ENCODE data around the gene DHX16. TPM values are rescaled to one million over a fixed set of nuclear protein-coding genes. Genes with fewer than 3 reads are reported as not detected.

The DHX16 gene
- total and polyA plus RNA-seq, 2 of the 4 experiments (the other 2 are of a cell fraction) = 47.9 to 48.4 TPM

DNA sequence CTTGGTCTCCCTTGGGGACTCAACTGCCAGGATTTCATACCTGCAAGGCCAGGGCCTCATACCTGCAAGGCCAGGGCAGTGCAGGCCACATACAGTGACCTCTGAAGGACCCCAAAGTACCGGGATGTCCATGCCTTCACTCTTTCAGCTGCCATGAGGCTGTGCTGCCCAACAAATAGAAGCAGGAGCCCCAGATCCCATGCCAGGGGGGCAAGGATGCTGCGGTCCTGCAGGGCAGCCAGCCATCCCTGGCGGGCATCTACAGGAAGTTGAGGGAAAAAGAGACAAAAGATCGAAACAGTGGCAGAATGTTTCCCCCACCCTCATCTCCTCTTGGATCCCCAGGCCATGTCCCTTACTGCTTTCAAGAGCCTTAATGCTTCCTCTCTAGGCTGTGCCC, 17.2 kb upstream of the DHX16 start:
- H2AK9ac ChIP-seq (replicated peaks; ENCODE audit: low read depth, low read length, poor library complexity) = peak overlapping the region; percentile 98
- H3K4me1 ChIP-seq (ENCODE audit: control insufficient read depth, insufficient read depth, low read length) = peaks cover 21% of the 10 kb centered on the region
- H3K27me3 ChIP-seq (ENCODE audit: control insufficient read depth, insufficient read depth, low read length) = no peaks in the 10 kb centered on the region
- ChIA-PET POLR2A (ENCODE audit: unreplicated experiment) (interaction anchor here (1.5 kb wide), 1 partner anchor 29 kb away, joined by 5 read pairs; no protein-coding TSS in a partner anchor), CTCF (interaction anchor here (0.6 kb wide), 1 partner anchor 33 kb away, joined by 4 read pairs; no protein-coding TSS in a partner anchor)
- no CpG with 5 or more reads among the region's 4 CpGs for WGBS, 2 experiments (ENCODE audit: extremely low coverage in 2 of 2, insufficient read length in 1 of 2)
- no TSS peak for BruUV-seq (replicated peaks)
- peak overlapping the region; percentile 98 for H3K4ac ChIP-seq (ENCODE audit: low read depth, low read length)
- H4K8ac ChIP-seq (ENCODE audit: low read depth in 2 of 2, low read length in 2 of 2) = peak overlapping the region; percentile 62 to 87
- in situ Hi-C loops (cut with MboI; ENCODE audit: low sequenced_read_pairs) = no loop called here
- peak overlapping the region; percentile 90; the same call in 1 of the 3 replicates for H2BK15ac ChIP-seq (ENCODE audit: low read depth, low read length)
- ATAC-seq (ENCODE audit: low read depth) (no peak), DNase-seq (no peak)
- H3K4me3 ChIP-seq (ENCODE audit: insufficient read depth, low read depth, low read length) = peak overlapping the region; percentile 89
- peaks cover 13% of the 10 kb centered on the region for H4K20me1 ChIP-seq (ENCODE audit: insufficient read depth, low read length)
- peak overlapping the region; percentile 98 for H2AFZ ChIP-seq (replicated peaks; ENCODE audit: low read length, poor library complexity)
- H3K9me1 ChIP-seq (ENCODE audit: insufficient read depth, low read length) = peaks cover 13% of the 10 kb centered on the region
- peak overlapping the region; percentile 43; the same call in 1 of the 2 replicates for H3K18ac ChIP-seq (ENCODE audit: low read depth, low read length)
- H2AK5ac ChIP-seq (ENCODE audit: low read depth, low read length) = peak overlapping the region; percentile 98
- H4K5ac ChIP-seq (ENCODE audit: low read depth, low read length) = peak overlapping the region; percentile 35
- H3K36me3 ChIP-seq (ENCODE audit: control insufficient read depth, insufficient read depth, low read length) = peaks cover 7% of the 10 kb centered on the region
- H3K23ac ChIP-seq (ENCODE audit: low read depth, low read length) = peak overlapping the region; percentile 98
- H3K27ac ChIP-seq (ENCODE audit: insufficient read depth, low read length) = peak overlapping the region; percentile 99
- peak overlapping the region; percentile 78 for H2BK5ac ChIP-seq (ENCODE audit: low read depth, low read length, poor library complexity, severe bottlenecking)
- no peaks in the 10 kb centered on the region for H3K9me3 ChIP-seq (ENCODE audit: control insufficient read depth, insufficient read depth, low read length)
- peak overlapping the region; percentile 97 for H3K14ac ChIP-seq (replicated peaks; ENCODE audit: low read depth, low read length)
- H2BK120ac ChIP-seq (ENCODE audit: low read depth, low read length) = peak overlapping the region; percentile 86
- H3K79me1 ChIP-seq (ENCODE audit: low read depth in 1 of 2, low read length in 2 of 2) = peaks cover 18 to 37% of the 10 kb centered on the region in 2 experiments; a peak in 3 of 4 replicates
- peak overlapping the region; percentile 59; the same call in 1 of the 2 replicates for H2BK20ac ChIP-seq (ENCODE audit: low read depth, low read length)
- TF ChIP-seq RFX5 (IDR thresholded peaks at IDR 0.05; ENCODE audit: low read depth, low read length) = no peak
- no peak for TF ChIP-seq MAZ (IDR thresholded peaks at IDR 0.05; ENCODE audit: borderline replicate concordance, low read depth, low read length)
- TF ChIP-seq NFE2L2 (IDR thresholded peaks at IDR 0.05; ENCODE audit: low read depth, low read length) = no peak
- TF ChIP-seq, protein P1, sequence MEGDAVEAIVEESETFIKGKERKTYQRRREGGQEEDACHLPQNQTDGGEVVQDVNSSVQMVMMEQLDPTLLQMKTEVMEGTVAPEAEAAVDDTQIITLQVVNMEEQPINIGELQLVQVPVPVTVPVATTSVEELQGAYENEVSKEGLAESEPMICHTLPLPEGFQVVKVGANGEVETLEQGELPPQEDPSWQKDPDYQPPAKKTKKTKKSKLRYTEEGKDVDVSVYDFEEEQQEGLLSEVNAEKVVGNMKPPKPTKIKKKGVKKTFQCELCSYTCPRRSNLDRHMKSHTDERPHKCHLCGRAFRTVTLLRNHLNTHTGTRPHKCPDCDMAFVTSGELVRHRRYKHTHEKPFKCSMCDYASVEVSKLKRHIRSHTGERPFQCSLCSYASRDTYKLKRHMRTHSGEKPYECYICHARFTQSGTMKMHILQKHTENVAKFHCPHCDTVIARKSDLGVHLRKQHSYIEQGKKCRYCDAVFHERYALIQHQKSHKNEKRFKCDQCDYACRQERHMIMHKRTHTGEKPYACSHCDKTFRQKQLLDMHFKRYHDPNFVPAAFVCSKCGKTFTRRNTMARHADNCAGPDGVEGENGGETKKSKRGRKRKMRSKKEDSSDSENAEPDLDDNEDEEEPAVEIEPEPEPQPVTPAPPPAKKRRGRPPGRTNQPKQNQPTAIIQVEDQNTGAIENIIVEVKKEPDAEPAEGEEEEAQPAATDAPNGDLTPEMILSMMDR (conservative IDR thresholded peaks at IDR 0.05; ENCODE audit: low read depth, low read length) = no peak
- TF ChIP-seq CEBPB (IDR thresholded peaks at IDR 0.05; ENCODE audit: low read depth, low read length) = no peak
- H3K9ac ChIP-seq (ENCODE audit: low read depth, low read length) = peak overlapping the region; percentile 97
- dilution Hi-C loops (cut with HindIII; ENCODE audit: low sequenced_read_pairs, unreplicated experiment) = no loop called here
- peak overlapping the region; percentile 89 for H3K4me2 ChIP-seq (ENCODE audit: low read depth, low read length)
- intact Hi-C loops (cut with micrococcal nuclease) = no loop called here
- peak overlapping the region; percentile 91 for H3K56ac ChIP-seq (ENCODE audit: extremely low read depth, insufficient read depth, low read length)
- peak overlapping the region; percentile 83 for H4K91ac ChIP-seq (ENCODE audit: insufficient read depth, low read depth, low read length)

All from IMR-90 (cell line).